GM18867 (cell line): Measurements from ENCODE around the gene CCDC34.

Experiments
- ATAC-seq: cut with Tn5 transposase; IDR thresholded peaks from one replicate; pipeline ENCODE4 v1.9.1; 2021; ENCODE audit warnings: mild to moderate bottlenecking, moderate library complexity; ENCODE audit not compliant: unreplicated experiment

Gene CCDC34

DNA sequence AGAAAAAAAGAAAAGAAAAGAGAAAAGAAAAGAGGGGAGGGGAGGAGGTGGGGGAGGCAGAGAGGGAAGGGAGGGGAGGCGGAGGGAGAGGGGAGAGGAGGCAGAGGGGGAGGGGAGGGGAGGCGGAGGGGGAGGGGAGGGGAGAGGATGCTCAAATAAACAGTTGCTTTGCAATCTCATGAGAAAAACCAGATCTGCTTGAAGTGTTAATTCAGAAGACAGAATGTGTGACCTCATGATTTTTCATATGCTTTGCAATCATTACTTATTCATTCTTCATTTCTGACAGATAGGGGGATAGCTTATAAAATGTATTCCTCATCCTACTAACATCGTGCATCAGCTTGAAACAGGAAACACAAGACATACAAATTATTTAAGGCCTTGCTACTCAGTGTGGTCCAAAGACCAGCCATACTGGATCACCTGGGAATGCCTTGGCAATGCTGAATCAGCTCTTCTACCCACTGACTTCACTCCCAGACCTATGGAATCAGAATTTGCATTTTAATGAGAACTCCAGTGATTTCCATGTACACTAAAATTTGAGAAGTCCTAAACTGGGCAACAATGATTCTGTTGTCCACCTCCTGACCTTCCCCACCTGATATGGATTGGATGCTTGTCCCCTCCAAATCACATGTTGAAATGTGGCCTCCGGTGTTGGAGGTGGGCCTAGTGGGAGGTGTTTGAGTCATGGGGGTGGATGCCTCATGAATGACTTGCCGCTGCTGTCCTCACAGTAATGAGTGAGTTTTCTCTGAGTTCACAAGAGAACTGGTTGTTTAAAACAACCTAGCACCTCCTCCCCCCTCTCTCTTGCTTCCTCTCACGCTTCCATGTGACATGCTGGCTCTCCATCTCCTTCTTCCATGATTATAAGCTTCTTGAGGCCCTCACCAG is 69.2 kb downstream of the CCDC34 start:
- ATAC-seq: no peak

DNA sequence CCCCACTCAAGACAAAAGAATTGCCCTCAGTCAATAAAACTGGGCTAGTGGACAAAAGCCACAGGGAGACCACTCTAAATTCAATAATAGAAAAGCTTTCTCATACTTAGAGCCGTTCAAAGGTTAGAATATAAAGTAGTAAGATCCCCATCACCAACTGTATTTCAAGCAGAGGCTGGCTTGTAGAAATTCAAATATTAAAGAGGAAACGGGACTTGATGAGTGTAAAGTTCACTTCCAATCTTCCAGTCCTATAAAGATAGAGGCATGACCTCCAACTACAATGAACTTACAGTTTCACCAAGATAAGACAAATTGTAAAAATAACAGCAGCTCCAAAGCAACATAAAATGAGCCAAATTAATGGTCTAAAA is 70.4 kb downstream of the CCDC34 start:
- no peak for ATAC-seq

DNA sequence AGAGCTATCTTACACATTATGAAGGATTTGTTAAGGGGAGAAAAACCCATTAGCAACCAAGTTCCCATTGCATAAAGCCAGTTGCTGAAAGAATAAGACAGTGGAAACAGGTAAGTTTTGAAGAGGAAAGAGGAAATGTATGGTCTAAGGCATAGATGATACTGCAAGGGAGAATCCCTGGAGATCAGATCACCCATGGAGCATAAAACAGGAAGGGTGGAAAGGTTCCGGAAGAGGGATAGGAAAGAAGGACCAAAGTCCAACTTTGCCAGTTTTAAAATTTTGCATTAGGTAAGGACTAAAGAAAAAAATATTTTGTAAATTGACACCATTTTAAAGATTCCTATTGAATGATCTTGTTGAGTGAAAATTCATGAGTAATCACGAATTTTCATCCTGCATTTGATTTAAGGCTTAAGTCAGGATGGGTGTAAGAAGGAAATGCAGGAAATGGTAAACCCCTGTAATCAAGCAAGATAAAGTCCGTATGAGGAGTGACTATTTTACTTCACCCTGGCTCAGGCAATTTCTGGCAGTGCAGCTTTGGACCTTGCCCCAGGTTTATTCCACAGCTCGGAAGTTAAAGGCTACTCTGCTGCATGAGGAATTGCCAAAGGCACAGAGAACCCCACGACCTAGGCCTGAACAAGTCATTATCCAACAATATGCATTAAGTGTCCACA is 70.9 kb downstream of the CCDC34 start:
- ATAC-seq: no peak

DNA sequence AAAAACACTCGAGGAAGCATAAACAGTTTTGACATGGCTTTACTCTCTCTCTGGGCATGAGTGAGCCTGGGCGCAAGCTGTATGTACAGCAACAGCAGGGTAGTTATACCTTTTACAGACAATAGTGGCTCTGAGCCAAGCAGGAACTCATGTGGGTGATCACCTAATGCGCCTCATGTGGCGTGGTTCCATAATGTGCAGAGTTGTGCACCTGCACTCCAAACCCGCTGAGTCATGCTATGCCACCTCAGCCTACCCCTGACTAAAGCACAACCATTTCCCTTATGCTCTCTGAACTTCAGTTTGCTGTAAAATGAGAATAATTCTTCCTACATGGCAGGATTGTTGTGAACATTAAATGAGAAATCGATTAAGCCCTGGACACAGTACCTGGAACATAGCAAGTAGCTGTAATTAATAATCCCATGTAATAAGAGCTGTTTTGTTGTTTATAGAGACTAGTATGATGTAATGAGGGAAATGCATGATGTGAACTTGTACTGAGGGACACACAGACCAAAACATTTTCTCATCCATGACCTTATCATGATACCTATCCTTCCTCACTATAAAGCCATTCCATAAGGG is 71.6 kb downstream of the CCDC34 start:
- ATAC-seq: no peak

DNA sequence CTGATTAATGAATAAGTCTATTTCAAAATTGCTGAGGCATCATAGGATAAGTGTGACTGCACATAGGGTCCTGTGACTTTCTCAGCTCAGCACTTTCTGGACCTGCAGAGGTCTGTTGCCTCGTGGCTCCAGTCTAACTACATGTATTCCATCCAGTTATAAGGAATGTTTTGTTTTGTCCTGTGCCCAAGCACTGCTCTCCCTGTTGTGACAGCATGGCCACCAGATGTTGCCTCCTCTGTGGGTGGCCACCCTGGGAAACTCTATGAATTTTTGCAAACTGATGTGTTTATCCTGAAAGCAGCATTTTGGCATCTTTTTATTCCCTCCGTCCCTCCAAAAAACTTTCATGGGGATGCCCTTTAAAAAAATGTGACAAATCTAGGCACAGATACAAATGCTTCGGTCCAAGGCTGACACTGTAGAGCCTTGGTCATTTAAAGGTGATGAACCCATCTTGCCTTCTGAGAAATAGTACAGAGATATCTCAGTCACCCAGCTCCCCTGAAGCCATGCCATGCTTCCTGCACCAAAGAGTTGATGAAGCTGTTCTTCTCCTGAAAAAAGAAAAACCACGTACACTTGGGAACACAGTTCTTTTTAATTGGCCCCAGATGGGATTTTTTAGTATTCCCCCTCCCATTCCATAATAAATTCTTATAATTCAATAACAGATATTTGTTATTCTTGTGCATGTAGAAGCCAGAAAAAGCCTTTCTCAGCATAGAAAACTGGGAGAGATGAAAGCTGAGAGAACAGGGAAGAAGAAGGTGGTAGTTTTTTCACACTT is 72.6 kb downstream of the CCDC34 start:
- ATAC-seq: no peak
